ENCODE data around the gene TBC1D23.
"Not testable (repeated sequence)": the region's sequence is repeated elsewhere in the genome, so short reads cannot be mapped to it uniquely, and the experiment has no call there.

TBC1D23 gene

DNA sequence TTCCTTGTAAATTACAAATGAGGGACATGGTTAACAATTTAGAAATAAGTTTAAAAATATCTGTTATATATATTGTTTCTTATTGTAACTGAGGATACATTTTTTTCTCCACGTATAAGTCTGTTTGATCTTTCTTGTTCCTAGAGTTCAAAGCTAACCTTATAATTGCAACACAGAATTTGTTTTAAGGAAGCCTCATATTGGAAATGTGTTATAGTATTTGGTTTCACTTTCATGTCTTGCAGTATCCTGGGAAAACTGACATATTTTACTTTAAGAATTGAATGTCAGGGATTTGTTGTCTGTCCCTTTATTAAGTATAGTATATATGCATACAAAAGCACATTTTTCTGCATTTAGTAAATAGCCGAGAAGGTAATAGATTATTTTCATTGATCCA, 50.2 kb downstream of the TBC1D23 start:
- DNase-seq: no peak

DNA sequence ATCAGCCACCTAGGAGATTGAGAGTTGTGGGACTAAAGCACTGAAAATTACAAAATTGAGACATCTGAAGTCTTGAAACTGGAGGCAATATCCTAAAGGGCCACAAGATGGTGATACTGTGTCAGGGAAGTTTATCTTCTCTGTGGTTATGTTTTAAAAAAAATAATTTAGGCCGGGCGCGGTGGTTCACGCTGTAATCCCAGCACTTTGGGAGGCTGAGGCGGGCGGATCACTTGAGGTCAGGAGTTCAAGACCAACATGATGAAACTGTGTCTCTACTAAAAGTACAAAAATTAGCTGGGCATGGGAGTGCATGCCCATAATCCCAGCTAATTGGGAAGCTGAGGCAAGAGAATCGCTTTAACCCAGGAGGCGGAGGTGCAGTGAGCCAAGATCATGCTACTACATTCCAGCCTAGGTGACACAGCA, 55.9 kb downstream of the TBC1D23 start:
- no peak for DNase-seq

DNA sequence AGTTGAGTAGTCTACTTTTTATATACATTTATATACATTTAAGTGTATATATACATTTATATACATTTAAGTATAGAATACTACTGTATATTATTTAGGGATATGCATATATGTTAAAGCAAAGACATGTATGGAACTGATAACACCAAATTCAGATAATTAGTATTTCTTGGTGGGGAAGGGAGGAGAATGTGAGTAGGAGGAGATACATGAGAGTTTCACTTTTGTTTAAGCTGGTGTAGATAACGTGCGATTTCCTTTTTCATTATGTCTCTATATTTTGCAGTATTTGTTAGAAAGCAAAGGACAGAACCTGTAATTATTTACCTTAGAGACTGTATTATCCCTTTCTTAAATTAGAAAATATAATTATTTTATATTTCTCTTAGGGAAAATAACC, 57.1 kb downstream of the TBC1D23 start:
- DNase-seq: no peak

DNA sequence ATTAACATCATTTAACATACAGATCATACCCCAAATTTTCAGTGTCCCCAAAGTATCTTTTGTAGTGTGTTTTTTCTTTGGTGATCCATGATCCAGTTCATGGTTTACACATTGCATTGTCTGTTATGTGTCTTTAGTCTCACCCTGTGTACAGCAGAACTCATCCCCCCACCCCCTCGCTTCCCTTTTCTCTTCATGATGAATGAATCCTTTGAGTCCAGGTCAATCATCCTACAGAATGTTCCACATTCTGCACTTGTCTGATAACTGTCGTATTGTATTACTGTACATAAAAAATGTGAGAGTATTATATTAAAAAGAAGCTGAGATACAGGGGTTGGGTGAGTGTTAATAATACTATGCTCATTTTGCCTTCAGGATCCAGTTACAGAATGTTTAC, 59.2 kb downstream of the TBC1D23 start:
- DNase-seq: no peak

DNA sequence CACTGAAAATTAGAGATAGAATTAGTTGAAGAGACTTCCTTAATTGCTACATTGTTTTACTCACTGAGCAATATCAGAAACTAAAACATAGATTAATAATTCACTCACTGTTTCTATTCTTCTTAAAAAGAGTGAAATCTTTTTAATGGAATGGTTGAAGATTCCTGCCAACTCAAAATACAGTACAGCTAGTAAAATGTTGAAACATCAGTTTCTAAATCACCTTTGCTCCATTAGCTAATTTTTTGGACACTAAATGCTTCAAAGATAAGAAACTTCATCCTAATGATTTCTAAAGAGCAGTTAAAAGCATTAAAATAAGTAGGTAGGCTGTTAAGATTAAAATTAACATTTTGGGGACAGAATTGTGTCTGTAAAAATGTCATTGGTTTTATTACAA, 63.3 kb downstream of the TBC1D23 start:
- DNase-seq: no peak

DNA sequence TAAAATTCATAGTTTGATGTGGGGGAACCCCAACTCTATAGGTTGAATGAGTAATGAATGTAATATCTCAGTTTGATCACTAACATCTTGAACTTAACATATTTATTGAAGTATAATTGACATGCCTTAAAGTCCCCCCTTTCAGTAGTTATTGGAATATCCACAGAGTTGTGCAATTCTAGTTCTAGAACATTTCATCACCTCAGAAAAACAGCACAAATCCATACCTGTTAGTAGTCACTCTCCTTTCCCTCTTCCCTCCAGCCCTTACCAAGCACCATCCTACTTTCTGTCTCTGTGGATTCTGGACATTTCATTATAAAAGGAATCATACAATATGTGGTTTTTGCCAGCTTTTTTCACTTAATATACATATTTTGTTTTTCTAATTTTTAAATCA, 65.0 kb downstream of the TBC1D23 start:
- no peak for DNase-seq

DNA sequence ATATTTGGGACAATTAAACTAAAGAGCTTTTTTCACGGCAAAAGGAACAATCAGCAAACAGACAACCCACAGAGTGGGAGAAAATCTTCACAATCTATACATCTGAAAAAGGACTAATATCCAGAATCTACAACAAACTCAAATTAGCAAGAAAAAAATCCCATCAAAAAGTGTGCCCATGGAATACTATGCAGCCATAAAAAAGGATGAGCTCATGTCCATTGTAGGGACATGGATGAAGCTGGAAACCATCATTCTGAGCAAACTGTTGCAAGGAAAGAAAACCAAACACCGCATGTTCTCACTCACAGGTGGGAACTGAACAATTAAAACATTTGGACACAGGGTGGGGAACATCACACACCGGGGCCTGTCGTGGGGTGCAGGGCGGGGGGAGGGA, 66.6 kb downstream of the TBC1D23 start:
- DNase-seq: not testable (repeated sequence)

DNA sequence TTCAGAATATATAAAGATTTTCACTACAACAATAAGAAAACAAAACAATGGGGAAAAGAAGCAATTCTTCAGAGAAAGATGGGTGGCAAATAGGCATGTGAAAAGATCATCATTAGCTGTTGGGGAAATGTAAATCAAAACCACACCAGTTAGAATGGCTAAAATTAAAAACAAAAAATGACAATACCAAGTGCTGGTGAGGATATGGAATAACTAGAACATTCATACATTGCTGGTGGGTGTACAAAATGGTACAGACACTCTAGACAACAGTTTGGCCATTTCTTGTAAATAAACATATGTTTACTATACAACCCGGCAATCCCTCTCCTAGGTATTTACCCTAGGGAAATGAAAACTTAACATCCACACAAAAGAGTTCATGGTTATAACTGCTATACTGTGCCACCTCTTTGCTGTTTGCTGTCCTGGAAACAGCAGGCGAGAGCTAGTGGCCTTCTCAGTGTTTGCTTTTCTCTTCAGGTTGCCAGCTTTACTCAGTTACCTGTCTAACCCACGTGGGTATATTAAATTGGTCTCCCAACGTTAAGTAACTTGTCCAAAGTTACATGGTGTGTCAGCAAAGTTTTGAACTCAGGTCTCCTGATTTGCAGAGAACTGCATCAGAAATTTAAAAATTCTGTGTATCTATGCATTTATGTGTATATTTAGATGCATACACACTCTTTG, 69.2 kb downstream of the TBC1D23 start:
- DNase-seq: no peak

DNA sequence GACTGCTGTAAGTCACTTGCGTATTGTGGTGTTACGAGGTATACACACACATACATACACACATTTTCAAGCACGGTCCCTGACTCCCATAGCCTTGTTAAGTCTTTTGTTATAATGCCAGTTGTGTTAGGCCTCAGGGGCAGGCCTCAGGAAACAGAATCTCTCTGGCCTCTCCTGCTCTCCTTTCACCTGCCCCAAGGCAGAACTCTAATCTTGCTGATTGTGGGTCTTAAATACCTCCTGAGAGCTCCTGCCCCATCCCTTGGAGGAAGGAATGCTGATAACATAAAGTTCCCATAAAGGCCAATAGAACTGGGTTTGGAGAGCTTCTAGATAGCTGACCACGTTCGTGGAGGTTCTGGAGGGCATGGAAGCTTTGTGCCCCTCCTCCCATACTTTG, 69.9 kb downstream of the TBC1D23 start:
- DNase-seq: no peak

DNA sequence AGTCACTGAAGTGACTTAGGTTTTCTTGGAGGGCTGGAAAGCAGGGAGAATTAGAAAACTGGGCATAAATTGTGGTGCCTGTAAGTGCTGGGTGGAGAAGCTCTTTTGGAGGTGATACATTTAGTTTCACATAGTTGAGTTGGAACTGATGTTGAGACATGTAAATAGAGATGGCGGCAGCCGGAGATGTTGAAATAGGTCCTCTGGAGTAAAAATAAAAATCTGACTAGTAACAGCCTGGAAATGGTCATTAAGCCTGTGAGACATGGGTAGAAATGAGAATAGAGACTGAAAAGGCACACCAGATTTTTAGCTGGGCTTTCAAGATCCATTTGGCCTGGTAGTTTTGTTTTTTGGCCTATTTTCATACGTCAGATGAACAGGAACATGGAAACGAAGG, 70.9 kb downstream of the TBC1D23 start:
- no peak for DNase-seq

DNA sequence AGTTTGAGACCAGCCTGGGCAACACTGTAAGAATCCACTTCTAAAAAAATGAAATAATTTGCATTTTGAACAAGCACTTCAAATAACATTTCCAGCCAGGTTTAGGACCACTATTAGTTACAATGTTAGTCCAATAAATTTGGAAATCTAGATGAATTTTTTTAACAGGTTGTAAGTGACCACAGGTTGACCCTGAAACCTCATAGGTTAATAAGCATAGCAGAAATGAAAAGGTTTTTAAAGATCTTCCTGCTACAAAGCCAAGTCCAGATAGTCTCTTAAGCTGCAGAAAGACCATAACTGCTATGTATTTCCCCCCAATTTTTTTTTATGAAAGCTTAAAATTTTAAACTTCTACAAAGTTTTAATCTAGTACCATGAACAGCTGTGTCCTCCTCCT, 72.3 kb downstream of the TBC1D23 start:
- DNase-seq: no peak

DNA sequence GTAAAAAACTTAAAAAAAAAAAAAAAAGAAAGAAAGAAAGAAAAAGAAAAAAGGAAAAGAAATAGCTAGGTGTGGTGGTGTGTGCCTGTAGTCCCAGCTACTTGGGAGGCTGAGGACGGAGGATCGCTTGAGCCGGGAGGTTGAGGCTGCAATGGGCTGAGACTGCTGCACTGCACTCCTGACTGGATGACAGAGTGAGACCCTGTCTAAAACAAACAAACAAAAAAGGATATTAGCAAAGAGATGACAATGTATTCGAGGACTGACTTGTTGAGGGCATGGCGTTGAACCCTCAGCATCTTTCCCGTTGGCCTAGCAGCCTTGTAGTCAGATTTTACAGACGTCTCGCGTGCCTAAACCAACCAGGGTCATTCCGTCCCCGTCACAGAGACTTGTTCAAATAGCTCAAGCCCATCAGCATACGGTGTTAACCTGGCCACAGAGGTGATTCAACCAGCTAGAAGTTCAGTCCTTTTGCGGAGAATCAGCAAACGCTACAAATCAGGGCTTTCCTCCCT, 73.2 kb downstream of the TBC1D23 start:
- no peak for DNase-seq

DNA sequence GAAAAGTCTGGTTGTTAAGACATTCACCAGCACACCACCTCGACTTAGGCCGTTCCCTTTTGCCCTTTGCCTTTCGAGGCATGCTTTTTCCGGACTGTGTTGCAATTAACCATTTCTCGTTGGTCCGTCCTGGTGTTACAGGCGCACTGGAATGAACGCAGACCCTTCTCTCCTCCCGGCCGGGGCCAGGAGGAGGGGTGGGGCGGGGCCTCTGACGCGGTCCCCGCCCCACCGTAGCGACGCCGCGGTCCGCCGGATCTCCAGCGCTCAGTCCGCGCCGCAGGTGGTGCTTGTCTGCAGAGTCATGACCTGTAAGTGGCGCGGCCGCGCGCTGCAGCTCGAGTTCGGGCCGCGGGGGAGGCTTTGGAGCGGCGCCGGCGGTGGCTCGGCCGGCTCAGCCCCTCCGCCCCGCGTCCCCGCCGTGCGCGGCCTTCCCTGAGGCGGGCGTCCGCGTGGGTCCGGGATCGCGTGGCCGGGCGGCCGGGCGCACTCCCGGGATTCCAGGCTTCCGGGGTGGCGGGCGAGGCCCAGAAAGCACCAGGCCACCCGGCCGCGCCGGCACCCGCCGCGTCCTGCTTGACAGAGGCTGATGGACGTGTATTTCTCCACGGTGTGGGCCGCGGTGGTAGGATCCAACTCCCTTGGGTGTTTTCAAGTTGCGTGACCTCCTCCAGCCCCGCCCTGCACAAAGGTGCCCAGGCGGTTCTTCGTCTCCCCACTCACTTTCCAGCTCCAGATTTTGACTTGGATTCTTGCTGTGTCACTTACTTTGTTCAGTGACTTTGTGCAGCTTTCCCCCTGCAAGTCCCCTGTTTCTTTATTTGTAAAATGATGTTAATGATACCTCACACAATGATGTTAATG, 73.9 kb downstream of the TBC1D23 start, which contains the start of gene NIT2:
Gene NIT2, plus strand, starts transcription at position 270 of the 864 bp plus-strand sequence. Its CDS starts 35 bp downstream, at position 305.
- DNase-seq: peak; percentile 71

DNA sequence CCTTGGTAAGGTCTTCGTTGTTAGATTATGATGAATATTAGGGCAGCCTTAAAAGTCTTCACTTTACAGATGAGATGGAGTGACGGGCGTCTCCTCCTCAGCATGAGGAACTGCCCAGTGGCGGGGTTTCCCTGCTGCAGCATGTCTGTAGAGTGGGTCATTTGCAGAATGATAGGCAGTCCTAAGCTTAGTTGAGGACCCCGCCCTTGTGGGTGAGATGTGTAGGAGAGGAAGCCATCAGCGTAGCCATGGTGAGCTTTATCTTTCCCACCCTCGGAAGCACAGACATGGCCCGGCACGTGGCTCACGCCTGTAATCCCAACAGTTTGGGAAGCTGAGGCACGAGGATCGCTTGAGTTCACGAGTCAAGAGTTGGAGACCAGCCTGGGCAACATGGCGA, 74.6 kb downstream of the TBC1D23 start:
- no peak for DNase-seq

DNA sequence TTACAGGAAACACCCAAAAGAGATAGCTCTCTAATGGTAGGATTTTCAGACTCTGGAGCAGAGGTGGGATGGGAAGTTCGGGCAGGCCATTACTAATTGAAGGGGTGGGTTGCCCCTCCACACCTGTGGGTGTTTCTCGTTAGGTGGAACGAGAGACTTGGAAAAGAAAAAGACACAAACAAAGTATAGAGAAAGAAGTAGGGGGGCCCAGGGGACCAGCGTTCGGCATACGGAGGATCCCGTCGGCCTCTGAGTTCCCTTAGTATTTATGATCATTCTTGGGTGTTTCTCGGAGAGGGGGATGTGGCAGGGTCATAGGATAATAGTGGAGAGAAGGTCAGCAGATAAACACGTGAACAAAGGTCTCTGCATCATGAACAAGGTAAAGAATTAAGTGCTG, 75.4 kb downstream of the TBC1D23 start:
- not testable (repeated sequence) for DNase-seq

DNA sequence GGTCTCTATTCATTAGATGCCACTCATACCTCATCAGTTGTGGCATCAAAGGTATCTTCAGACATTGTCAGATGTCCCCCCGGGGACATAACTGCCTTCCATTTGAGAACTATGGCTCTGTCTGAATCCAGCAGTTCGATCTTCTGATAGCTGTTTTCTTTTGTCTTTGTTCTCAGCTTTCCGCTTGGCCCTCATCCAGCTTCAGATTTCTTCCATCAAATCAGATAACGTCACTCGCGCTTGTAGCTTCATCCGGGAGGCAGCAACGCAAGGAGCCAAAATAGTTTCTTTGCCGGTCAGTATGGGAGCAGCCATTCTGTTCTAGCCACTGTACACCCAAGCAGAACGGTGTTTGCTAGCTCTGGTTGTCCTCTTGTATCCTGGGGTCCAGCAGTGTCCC, 78.1 kb downstream of the TBC1D23 start:
- no peak for DNase-seq

DNA sequence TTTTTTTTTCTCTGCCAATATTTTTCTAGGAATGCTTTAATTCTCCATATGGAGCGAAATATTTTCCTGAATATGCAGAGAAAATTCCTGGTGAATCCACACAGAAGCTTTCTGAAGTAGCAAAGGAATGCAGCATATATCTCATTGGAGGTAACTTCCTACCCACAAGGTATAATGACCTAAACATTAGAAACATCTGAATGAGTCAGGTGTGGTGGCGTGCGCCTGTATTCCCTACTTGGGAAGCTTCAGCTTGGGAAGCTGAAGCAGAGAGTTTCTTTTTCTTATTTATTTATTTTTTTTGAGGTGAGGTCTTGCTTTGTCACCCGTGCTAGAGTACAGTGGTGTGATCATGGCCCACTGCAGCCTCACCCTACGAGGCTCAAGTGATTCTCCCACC, 79.0 kb downstream of the TBC1D23 start:
- no peak for DNase-seq

DNA sequence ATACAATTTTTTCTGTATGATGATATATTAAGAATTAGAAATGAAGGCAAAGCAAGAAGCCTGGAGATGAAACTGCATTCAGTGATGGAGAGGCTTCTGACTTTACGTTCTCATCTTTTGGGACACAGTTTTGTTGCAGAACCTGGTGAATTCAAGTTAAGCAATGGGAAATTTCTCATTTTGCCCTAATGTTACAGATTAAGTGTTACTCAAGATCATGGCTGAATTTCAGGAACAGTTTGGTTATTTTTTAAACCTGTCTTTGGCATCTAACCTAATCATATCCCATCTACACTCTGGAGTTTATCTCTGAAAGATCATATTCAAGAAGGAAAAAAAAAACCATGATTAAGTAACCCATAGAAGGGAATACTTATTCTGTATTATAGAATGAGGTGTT, 79.7 kb downstream of the TBC1D23 start:
- no peak for DNase-seq

DNA sequence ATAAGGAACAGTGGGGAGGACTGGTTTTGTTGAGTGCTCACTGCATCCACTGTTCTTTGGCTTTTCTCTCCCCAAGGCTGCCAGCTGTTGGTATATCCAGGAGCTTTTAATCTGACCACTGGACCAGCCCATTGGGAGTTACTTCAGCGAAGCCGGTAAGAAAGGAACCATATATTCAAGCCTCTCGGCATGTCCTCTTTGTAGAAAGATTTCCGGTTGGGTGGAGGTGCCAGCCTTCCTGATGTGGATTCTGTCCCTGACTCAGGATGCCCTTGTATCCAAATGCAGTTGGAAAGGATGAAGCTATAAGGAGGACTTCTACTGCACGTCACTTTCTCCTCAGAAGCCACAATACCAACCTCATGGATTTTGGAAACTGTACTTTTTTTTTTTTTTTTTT, 87.9 kb downstream of the TBC1D23 start:
- no peak for DNase-seq

DNA sequence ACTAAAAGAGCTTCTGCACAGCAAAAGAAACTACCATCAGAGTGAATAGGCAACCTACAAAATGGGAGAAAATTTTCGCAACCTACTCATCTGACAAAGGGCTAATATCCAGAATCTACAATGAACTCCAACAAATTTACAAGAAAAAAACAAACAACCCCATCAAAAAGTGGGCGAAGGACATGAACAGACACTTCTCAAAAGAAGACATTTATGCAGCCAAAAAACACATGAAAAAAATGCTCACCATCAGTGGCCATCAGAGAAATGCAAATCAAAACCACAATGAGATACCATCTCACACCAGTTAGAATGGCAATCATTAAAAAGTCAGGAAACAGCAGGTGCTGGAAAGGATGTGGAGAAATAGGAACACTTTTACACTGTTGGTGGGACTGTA, 91.0 kb downstream of the TBC1D23 start:
- not testable (repeated sequence) for DNase-seq

DNA sequence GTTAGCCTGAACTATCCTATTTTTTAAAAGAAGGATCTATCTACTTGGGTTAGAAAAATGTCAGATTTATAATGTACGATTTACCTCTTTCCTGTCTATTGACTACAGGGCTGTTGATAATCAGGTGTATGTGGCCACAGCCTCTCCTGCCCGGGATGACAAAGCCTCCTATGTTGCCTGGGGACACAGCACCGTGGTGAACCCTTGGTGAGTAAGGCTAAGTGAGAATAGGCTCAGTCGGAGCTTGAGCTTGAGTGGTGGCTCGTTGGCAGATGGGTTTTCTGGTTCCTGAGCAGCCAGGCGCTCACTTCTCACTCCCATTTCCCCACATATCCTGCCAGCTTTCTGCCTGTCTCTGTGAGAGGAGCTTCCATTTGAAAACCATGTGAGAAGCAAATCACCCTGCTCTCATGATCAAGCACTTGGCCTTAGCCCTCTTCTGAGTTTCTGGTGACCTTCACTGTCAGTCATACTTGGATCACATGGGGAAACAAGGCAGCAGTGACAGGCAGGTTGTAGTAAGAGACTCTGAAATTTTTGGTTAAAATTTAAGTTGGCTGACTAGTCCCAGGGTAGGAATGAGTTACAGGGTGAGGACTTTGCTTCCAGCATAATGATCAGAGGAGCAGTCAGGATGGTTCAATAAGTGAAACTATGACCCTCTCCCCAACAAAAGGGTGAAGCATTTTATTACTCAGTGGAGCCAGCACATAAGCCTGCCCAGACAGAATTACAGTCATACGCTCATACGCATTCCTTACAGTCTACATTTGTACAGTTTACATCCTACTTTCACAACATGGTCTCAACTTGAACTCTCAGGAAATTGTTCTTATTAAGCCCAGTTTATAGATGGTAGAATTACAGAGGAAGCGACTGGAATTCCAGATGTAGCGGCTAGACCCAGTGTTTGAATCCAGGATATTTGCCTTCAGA, 91.8 kb downstream of the TBC1D23 start:
- DNase-seq: no peak

DNA sequence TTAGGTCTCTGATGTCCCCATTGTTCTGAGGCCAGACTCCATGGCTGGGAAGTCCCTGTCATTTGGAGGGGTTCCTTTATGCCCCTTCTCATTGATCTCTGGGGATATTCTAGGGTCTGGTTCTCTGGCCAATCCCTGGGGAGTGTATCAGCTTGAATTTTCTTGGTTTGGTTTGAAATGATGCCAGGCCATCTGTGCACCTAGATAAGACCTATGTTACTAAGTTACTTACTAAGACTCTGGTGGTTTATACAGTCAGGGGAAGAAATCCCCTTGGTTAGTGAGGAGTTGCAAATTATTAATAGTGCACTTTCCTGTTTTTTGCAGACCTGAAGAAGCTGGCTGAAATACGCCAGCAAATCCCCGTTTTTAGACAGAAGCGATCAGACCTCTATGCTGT, 94.1 kb downstream of the TBC1D23 start:
- no peak for DNase-seq

DNA sequence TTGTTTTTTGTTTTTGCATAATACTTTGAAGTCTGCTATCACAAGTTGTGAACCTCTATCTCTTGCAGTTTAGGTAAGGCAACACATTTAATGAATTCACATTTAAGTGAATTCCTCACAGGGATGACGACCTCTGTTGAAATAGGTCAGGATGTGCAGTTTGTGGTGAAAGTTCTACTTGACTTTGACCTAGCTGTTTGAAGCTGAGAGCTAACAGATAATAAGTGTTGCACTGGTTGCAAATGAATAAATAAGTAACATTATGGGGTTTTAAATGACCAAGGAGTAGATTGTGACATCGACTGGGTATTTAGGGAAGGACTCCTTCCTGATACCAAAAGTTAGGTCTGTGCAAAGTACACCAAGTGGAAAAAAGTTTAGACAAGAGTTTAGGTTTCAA, 97.6 kb downstream of the TBC1D23 start:
- no peak for DNase-seq

All from NCI-H1092 treated with DMSO at 0.1 percent for 48 hours (cell line).